Small intestine (tissue), 7 donors: ENCODE data around the gene NEMF. TPM values are rescaled to one million over a fixed set of nuclear protein-coding genes. Genes with fewer than 3 reads are reported as not detected.
A peak's percentile ranks its signal among the peaks of the same experiment; 100 is the strongest.
"Not testable (repeated sequence)": the region's sequence is repeated elsewhere in the genome, so short reads cannot be mapped to it uniquely, and the experiment has no call there.

Experiments
- DNase-seq, 2 donors: peaks; one replicate each; pipeline versions ENCODE4 v3.0.0 to v3.0.0-alpha.2; 2013
- FAIRE-seq: peaks from 2 replicates; lab custom pipeline; 2012; peaks lifted over from hg19 to GRCh38; lab: Jason Lieb, UNC
- H3K27ac ChIP-seq, 3 donors: one replicate each; pipeline ENCODE4 v1.5.1; 2013; ENCODE audit warnings: low read length in 2 of 3, mild to moderate bottlenecking in 2 of 3, control low read depth in 1 of 3, inconsistent platforms in 1 of 3, low read depth in 1 of 3, moderate library complexity in 1 of 3
- H3K27me3 ChIP-seq, 3 donors: one replicate each; pipeline ENCODE4 v1.6.1; 2013; ENCODE audit warnings: low read length in 3 of 3, inconsistent platforms in 1 of 3; ENCODE audit not compliant: control insufficient read depth in 3 of 3, insufficient read depth in 3 of 3
- H3K36me3 ChIP-seq, 3 donors: one replicate each; pipeline ENCODE4 v1.6.1; 2013; ENCODE audit warnings: low read length in 3 of 3, inconsistent platforms in 1 of 3, low read depth in 1 of 3, mild to moderate bottlenecking in 1 of 3, moderate library complexity in 1 of 3; ENCODE audit not compliant: control insufficient read depth in 3 of 3, insufficient read depth in 2 of 3
- H3K4me1 ChIP-seq, 3 donors: one replicate each; pipeline ENCODE4 v1.6.1; 2013; ENCODE audit warnings: low read length in 2 of 3, inconsistent platforms in 1 of 3, low read depth in 1 of 3, mild to moderate bottlenecking in 1 of 3, moderate library complexity in 1 of 3; ENCODE audit not compliant: control insufficient read depth in 3 of 3, insufficient read depth in 2 of 3
- H3K4me3 ChIP-seq, 3 donors: one replicate each; pipeline ENCODE4 v1.5.1; 2013; ENCODE audit warnings: low read length in 3 of 3, control low read depth in 1 of 3, inconsistent platforms in 1 of 3, low read depth in 1 of 3, mild to moderate bottlenecking in 1 of 3, moderate library complexity in 1 of 3
- H3K9me3 ChIP-seq, 2 donors: one replicate each; pipeline ENCODE4 v1.6.1; 2013; ENCODE audit warnings: low read depth in 1 of 2, low read length in 1 of 2; ENCODE audit not compliant: control insufficient read depth in 2 of 2, insufficient read depth in 1 of 2
- WGBS, 3 donors: extraction: QIAGEN DNeasy Blood & Tissue Kit; methylation state at CpG; one replicate each; pipeline ENCODE4 v1.1.7; 2013; 5-methylcytosine and 5-hydroxymethylcytosine counted together
- polyA plus RNA-seq, 4 donors: library from polyadenylated mRNA; stranded (reverse) in 3 of 4; unstranded in 1 of 4; fragments of 200-250 nt in 3 of 4; fragments of 120-200 nt in 1 of 4; gene quantifications; one replicate each; pipeline versions ENCODE4 v1.2.1 to v1.2.3, GENCODE V29; 2013
- donor health status: healthy with polysubstance abuse.
- donor health status: control.
- donor health status: control.
- donor health status: Bipolar disorder and iron deficiency.
- donor health status: healthy.

Gene NEMF
- polyA plus RNA-seq, 4 donors: 19.6 to 43.8 (median 31.3) TPM

GRCh38 chr14:49781040-49781439 is 71.5 kb downstream of the NEMF start:
- peaks cover 6 to 27% (median 25%) of the 10 kb centered on the region in 3 donors for H3K36me3 ChIP-seq
- FAIRE-seq, H3K9me3 ChIP-seq, DNase-seq, H3K27ac ChIP-seq, H3K4me3 ChIP-seq, H3K4me1 ChIP-seq, H3K27me3 ChIP-seq: not testable (repeated sequence)
- 93 to 96% (median 96%) methylated on average over 7 of the region's 7 CpGs for WGBS, 3 donors

GRCh38 chr14:49778421-49778820 is 74.2 kb downstream of the NEMF start:
- H3K27me3 ChIP-seq: no peaks in the 10 kb centered on the region
- H3K4me3 ChIP-seq: no peak overlapping the region
- no peak overlapping the region for H3K27ac ChIP-seq
- peaks cover 12 to 29% (median 21%) of the 10 kb centered on the region in 3 donors for H3K36me3 ChIP-seq
- no peak for FAIRE-seq
- H3K4me1 ChIP-seq: no peaks in the 10 kb centered on the region
- WGBS, 3 donors: 91 to 95% (median 94%) methylated on average over 2 of the region's 2 CpGs
- no peaks in the 10 kb centered on the region for H3K9me3 ChIP-seq
- no peak for DNase-seq

- FAIRE-seq (no peak), DNase-seq (no peak)
- H3K36me3 ChIP-seq: peaks cover 8 to 28% (median 9%) of the 10 kb centered on the region in 3 donors
- no peak overlapping the region for H3K4me3 ChIP-seq
- no peaks in the 10 kb centered on the region for H3K9me3 ChIP-seq
- H3K27ac ChIP-seq: no peak overlapping the region
- H3K27me3 ChIP-seq: no peaks in the 10 kb centered on the region
- peaks cover 4 to 22% (median 4%) of the 10 kb centered on the region in 3 donors for H3K4me1 ChIP-seq
- WGBS, 3 donors: 78 to 100% (median 95%) methylated on average over 1 of the region's 1 CpG
Observed at GRCh38 chr14:49774106-49774505, 78.5 kb downstream of the NEMF start.

GRCh38 chr14:49771691-49772090 is 80.9 kb downstream of the NEMF start:
- WGBS, 3 donors: 74 to 87% (median 75%) methylated on average over 10 of the region's 10 CpGs
- FAIRE-seq, H3K27me3 ChIP-seq, DNase-seq, H3K4me3 ChIP-seq, H3K9me3 ChIP-seq, H3K27ac ChIP-seq: not testable (repeated sequence)
- peaks cover 6 to 20% (median 9%) of the 10 kb centered on the region in 3 donors for H3K36me3 ChIP-seq
- H3K4me1 ChIP-seq: peaks cover 4 to 24% (median 4%) of the 10 kb centered on the region in 3 donors

- peak; percentile 92 to 98 for DNase-seq
- H3K9me3 ChIP-seq: no peaks in the 10 kb centered on the region
- FAIRE-seq: no peak
- H3K27ac ChIP-seq: peak overlapping the region; percentile 96 to 100 (median 96)
- H3K27me3 ChIP-seq: no peaks in the 10 kb centered on the region
- 10 to 35% (median 31%) methylated on average over 4 of the region's 4 CpGs for WGBS, 3 donors
- H3K4me1 ChIP-seq: peaks cover 4 to 26% (median 4%) of the 10 kb centered on the region in 3 donors
- H3K36me3 ChIP-seq: peaks cover 3 to 11% (median 9%) of the 10 kb centered on the region in 3 donors
- peak overlapping the region; percentile 10 to 98 (median 79) for H3K4me3 ChIP-seq
Observed at GRCh38 chr14:49770212-49770817, 82.3 kb downstream of the NEMF start.

- peak overlapping the region; percentile 10 to 98 (median 79) for H3K4me3 ChIP-seq
- no peaks in the 10 kb centered on the region for H3K9me3 ChIP-seq
- WGBS, 3 donors: 17 to 48% (median 31%) methylated on average over 15 of the region's 15 CpGs
- no peak for FAIRE-seq
- peak; percentile 3 to 19 for DNase-seq
- peaks cover 0 to 11% (median 6%) of the 10 kb centered on the region in 3 donors for H3K36me3 ChIP-seq
- peak overlapping the region; percentile 96 to 100 (median 96) for H3K27ac ChIP-seq
- no peaks in the 10 kb centered on the region for H3K27me3 ChIP-seq
- H3K4me1 ChIP-seq: peaks cover 4 to 26% (median 4%) of the 10 kb centered on the region in 3 donors
Observed at GRCh38 chr14:49769581-49770211, 82.9 kb downstream of the NEMF start.

GRCh38 chr14:49769171-49769570 is 83.4 kb downstream of the NEMF start:
- FAIRE-seq (no peak), DNase-seq (no peak)
- Histone ChIP-seq H3K36me3 (peaks cover 0 to 11% (median 3%) of the 10 kb centered on the region in 3 donors), H3K9me3 (no peaks in the 10 kb centered on the region), H3K27me3 (no peaks in the 10 kb centered on the region), H3K4me1 (peaks cover 4 to 26% (median 4%) of the 10 kb centered on the region in 3 donors), H3K4me3 (peak overlapping the region; percentile 79 to 98 (median 89)), H3K27ac (peak overlapping the region; percentile 96 to 100 (median 96))
- 8 to 15% (median 14%) methylated on average over 6 of the region's 6 CpGs for whole genome bisulfite sequencing, 3 donors

GRCh38 chr14:49768301-49769121 is 84.1 kb downstream of the NEMF start:
- Histone ChIP-seq H3K9me3 (no peaks in the 10 kb centered on the region), H3K27me3 (no peaks in the 10 kb centered on the region), H3K36me3 (peaks cover 0 to 9% (median 0%) of the 10 kb centered on the region in 3 donors), H3K4me3 (peak overlapping the region; percentile 79 to 98 (median 89)), H3K27ac (peak overlapping the region; percentile 96 to 100 (median 96)), H3K4me1 (peaks cover 4 to 26% (median 4%) of the 10 kb centered on the region in 3 donors)
- FAIRE-seq (no peak), DNase-seq (peak; percentile 91 to 96)
- WGBS, 3 donors: 0% methylated on average over 64 to 67 of the region's 67 CpGs
